Parathyroid adenoma (tissue), 2 donors: ENCODE results near the gene DDX53.

Experiments used
- H2AFZ ChIP-seq: fragments of 300-600 bp; sonication (generic); one replicate; pipeline ENCODE4 v1.7.0; 2017; ENCODE audit warnings: antibody characterized with exemption, mild to moderate bottlenecking
- H3K27ac ChIP-seq: fragments of 300-600 bp; sonication (generic); one replicate; pipeline ENCODE4 v1.7.0; 2017
- H3K27me3 ChIP-seq: fragments of 300-600 bp; sonication (generic); one replicate; pipeline ENCODE4 v1.7.0; 2017; ENCODE audit warnings: low read length; ENCODE audit not compliant: control insufficient read depth, insufficient read depth
- H3K36me3 ChIP-seq: fragments of 300-600 bp; sonication (generic); one replicate; pipeline ENCODE4 v1.7.0; 2017; ENCODE audit warnings: low read length; ENCODE audit not compliant: control insufficient read depth, insufficient read depth
- H3K4me1 ChIP-seq: fragments of 300-600 bp; sonication (generic); one replicate; pipeline ENCODE4 v1.7.0; 2017; ENCODE audit warnings: control low read depth
- H3K4me2 ChIP-seq: fragments of 300-600 bp; sonication (generic); one replicate; pipeline ENCODE4 v1.7.0; 2017; ENCODE audit warnings: low read length
- H3K4me3 ChIP-seq: fragments of 300-600 bp; sonication (generic); one replicate; pipeline ENCODE4 v1.7.0; 2017; ENCODE audit warnings: low read depth, low read length
- H3K79me2 ChIP-seq: fragments of 300-600 bp; sonication (generic); one replicate; pipeline ENCODE4 v1.7.0; 2017; ENCODE audit warnings: control low read depth
- H3K9ac ChIP-seq: fragments of 300-600 bp; sonication (generic); one replicate; pipeline ENCODE4 v1.7.0; 2017; ENCODE audit warnings: mild to moderate bottlenecking
- H3K9me3 ChIP-seq: fragments of 300-600 bp; sonication (generic); one replicate; pipeline ENCODE4 v1.7.0; 2017; ENCODE audit warnings: low read length; ENCODE audit not compliant: control insufficient read depth
- TF ChIP-seq, protein P1 (sequence below): fragments of 300-600 bp; sonication (generic); IDR thresholded peaks from one replicate; pipeline ENCODE4 v1.7.0; 2017; ENCODE audit warnings: antibody characterized with exemption, mild to moderate bottlenecking
- donor health status: primary hyperparathyroidism.

Gene DDX53

GRCh38 chrX:22974616-22975015, 25.1 kb upstream of the DDX53 start:
- Histone ChIP-seq H3K4me1 (no peaks in the 10 kb centered on the region), H3K9me3 (no peaks in the 10 kb centered on the region), H3K4me2 (no peak overlapping the region), H3K79me2 (no peaks in the 10 kb centered on the region), H3K27me3 (no peaks in the 10 kb centered on the region), H3K27ac (no peak overlapping the region), H2AFZ (no peak overlapping the region), H3K36me3 (no peaks in the 10 kb centered on the region), H3K9ac (no peak overlapping the region), H3K4me3 (no peak overlapping the region)
- TF ChIP-seq, protein P1, sequence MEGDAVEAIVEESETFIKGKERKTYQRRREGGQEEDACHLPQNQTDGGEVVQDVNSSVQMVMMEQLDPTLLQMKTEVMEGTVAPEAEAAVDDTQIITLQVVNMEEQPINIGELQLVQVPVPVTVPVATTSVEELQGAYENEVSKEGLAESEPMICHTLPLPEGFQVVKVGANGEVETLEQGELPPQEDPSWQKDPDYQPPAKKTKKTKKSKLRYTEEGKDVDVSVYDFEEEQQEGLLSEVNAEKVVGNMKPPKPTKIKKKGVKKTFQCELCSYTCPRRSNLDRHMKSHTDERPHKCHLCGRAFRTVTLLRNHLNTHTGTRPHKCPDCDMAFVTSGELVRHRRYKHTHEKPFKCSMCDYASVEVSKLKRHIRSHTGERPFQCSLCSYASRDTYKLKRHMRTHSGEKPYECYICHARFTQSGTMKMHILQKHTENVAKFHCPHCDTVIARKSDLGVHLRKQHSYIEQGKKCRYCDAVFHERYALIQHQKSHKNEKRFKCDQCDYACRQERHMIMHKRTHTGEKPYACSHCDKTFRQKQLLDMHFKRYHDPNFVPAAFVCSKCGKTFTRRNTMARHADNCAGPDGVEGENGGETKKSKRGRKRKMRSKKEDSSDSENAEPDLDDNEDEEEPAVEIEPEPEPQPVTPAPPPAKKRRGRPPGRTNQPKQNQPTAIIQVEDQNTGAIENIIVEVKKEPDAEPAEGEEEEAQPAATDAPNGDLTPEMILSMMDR = no peak

DNA sequence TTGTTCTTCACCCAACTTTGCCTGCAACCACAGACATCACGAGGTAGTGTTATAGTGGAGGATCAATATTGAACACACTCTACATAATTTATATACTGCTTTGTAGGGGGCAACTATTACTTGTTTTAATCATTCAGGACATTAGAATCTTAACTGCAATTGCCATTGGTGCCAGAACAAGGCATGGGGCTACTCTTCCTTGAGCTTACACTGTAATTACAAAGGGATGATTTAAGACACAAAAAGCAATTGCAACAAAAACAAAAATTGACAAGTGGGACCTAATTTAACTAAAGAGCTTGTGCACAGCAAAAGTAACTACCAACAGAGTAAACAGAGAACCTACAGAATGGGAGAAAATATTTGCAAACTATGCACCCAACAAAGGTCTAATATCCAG, 24.0 kb upstream of the DDX53 start:
- Histone ChIP-seq H3K4me2 (no peak overlapping the region), H3K27ac (no peak overlapping the region), H3K4me1 (no peaks in the 10 kb centered on the region), H3K79me2 (no peaks in the 10 kb centered on the region), H2AFZ (no peak overlapping the region), H3K9me3 (no peaks in the 10 kb centered on the region), H3K36me3 (no peaks in the 10 kb centered on the region), H3K4me3 (no peak overlapping the region), H3K9ac (no peak overlapping the region), H3K27me3 (no peaks in the 10 kb centered on the region)
- TF ChIP-seq, protein P1 = no peak

GRCh38 chrX:22985958-22986357, 13.8 kb upstream of the DDX53 start:
- Histone ChIP-seq H3K4me2 (no peak overlapping the region), H3K9ac (no peak overlapping the region), H3K27ac (no peak overlapping the region), H3K4me1 (no peaks in the 10 kb centered on the region), H3K4me3 (no peak overlapping the region), H3K9me3 (no peaks in the 10 kb centered on the region), H3K27me3 (no peaks in the 10 kb centered on the region), H2AFZ (no peak overlapping the region), H3K79me2 (no peaks in the 10 kb centered on the region), H3K36me3 (no peaks in the 10 kb centered on the region)
- TF ChIP-seq, protein P1 = no peak

GRCh38 chrX:22987452-22987851, 12.3 kb upstream of the DDX53 start:
- Histone ChIP-seq H3K4me1 (no peaks in the 10 kb centered on the region), H3K79me2 (no peaks in the 10 kb centered on the region), H2AFZ (no peak overlapping the region), H3K27ac (no peak overlapping the region), H3K4me2 (no peak overlapping the region), H3K27me3 (no peaks in the 10 kb centered on the region), H3K9ac (no peak overlapping the region), H3K36me3 (no peaks in the 10 kb centered on the region), H3K9me3 (no peaks in the 10 kb centered on the region), H3K4me3 (no peak overlapping the region)
- TF ChIP-seq, protein P1 = no peak

DNA sequence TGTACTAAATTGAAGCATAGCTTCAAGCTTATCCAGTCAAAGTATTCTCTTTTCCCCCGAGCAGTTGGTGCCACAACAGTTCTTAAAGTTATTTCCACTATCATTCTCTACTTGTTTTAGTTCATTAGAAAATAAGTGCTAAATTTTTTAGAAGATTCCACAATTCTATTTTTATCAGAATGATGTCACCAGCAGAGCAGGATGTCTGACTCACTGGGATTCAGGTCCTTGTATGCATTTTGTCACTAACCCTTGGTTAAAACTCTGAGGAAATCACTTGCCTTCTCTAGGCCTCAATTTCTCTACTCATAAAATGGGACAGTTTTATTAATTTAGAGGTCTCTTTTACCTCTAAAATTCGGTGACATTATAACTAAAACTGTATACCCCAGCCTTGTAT, 3.4 kb downstream of the DDX53 start:
- Histone ChIP-seq H3K4me1 (no peaks in the 10 kb centered on the region), H3K27ac (no peak overlapping the region), H2AFZ (no peak overlapping the region), H3K27me3 (no peaks in the 10 kb centered on the region), H3K4me2 (no peak overlapping the region), H3K36me3 (no peaks in the 10 kb centered on the region), H3K79me2 (no peaks in the 10 kb centered on the region), H3K9me3 (no peaks in the 10 kb centered on the region), H3K4me3 (no peak overlapping the region), H3K9ac (no peak overlapping the region)
- TF ChIP-seq, protein P1 = no peak
